T-helper 17 cell (primary cell): Measurements from ENCODE around the gene HEATR5B. TPM values are rescaled to one million over a fixed set of nuclear protein-coding genes. Genes with fewer than 3 reads are reported as not detected.

Experiments
- ATAC-seq: fragments of 150-1000 bp; cut with Tn5 transposase; 2 replicates; pipeline ENCODE4 v1.10.0; 2021; ENCODE audit warnings: mild to moderate bottlenecking, moderate library complexity
- DNase-seq, 3 donors: peaks; one replicate each; pipeline versions ENCODE4 v3.0.0 to v3.0.0-alpha.2; 2020 to 2021
- H3K9me3 ChIP-seq: one replicate; pipeline ENCODE4 v1.7.0; 2013; ENCODE audit warnings: low read length, mild to moderate bottlenecking; ENCODE audit not compliant: control insufficient read depth, poor library complexity, severe bottlenecking
- H3K27ac Mint-ChIP-seq: one replicate; pipeline ENCODE4 v1.8.0; 2022; ENCODE audit warnings: mild to moderate bottlenecking, moderate library complexity, mixed read lengths
- H3K27me3 Mint-ChIP-seq: one replicate; pipeline ENCODE4 v1.8.0; 2022; ENCODE audit warnings: mixed read lengths
- H3K36me3 Mint-ChIP-seq: one replicate; pipeline ENCODE4 v1.8.0; 2022; ENCODE audit warnings: low read depth, mixed read lengths
- H3K4me1 Mint-ChIP-seq: one replicate; pipeline ENCODE4 v1.8.0; 2022; ENCODE audit warnings: mild to moderate bottlenecking, mixed read lengths
- H3K4me3 Mint-ChIP-seq: one replicate; pipeline ENCODE4 v1.8.0; 2022; ENCODE audit warnings: mild to moderate bottlenecking, moderate library complexity, mixed read lengths
- total RNA-seq, 4 donors: library from RNA in 2 of 4; stranded (reverse) in 2 of 4; gene quantifications; one replicate each; pipeline ENCODE4 v1.2.3 and lab custom pipeline; 2022 to 2026

The HEATR5B gene
- total RNA-seq, 2 donors from 2014 or later: 30.0 to 37.6 TPM

DNA sequence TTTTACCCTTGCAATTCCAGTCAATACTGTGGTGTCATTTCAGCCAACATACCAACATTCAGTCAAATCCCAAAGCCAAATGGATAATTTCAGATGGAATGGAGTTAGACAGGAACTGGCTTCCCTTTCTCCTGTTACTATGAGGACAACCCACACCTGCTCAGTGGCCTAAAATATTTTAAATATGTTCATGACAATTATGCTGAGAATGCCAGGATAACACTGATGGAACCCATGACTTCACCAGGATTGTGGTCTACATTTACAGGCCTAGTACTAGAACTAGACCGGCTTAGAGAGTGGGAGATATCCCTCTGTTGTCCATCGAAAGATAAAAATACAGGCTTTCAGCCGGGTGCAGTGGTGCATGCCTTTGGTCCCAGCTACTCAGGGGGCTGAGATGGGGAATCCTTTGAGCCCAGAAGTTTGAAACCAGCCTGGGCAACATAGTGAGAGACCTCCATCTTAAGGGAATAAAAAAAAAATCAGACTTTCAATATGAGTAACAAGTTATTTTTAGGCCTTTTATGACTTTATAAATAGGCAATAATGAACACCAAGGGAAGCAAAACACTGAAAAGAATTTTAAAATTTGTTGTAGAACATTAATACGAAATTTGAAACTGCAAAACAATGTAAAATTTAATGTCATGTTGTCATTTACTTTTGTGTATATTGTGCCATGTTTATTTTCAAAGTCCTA, 14.4 kb upstream of the HEATR5B start:
- peaks cover 12% of the 10 kb centered on the region for H3K36me3 Mint-ChIP-seq
- no peaks in the 10 kb centered on the region for H3K27me3 Mint-ChIP-seq
- DNase-seq: no peak
- no peak overlapping the region for H3K4me3 Mint-ChIP-seq
- no peak overlapping the region for H3K27ac Mint-ChIP-seq
- H3K4me1 Mint-ChIP-seq: no peaks in the 10 kb centered on the region
- ATAC-seq: no peak
- H3K9me3 ChIP-seq: no peaks in the 10 kb centered on the region

DNA sequence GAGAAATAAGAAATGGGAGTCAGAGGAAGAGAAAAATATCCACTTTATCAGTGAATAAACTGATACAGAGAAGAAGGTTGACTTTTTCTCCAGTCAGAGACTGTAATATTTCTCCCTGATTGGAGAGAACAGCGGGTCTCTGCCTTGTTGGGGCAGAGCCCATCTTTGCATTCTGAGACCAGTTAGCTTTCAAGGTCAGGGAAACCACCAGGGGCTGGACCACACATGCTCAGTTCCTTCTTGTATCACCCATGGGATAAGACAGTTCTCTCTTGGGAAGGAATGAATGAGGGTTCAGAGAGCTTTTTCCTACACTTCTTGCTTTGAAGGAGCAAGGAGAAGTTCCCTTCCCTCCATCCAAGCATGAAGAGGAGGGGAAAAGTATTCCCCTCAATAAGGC, 12.4 kb upstream of the HEATR5B start:
- peak overlapping the region; percentile 16 for H3K27ac Mint-ChIP-seq
- H3K9me3 ChIP-seq: no peaks in the 10 kb centered on the region
- DNase-seq (no peak), ATAC-seq (no peak)
- peaks cover 12% of the 10 kb centered on the region for H3K36me3 Mint-ChIP-seq
- H3K4me1 Mint-ChIP-seq: peaks cover 2% of the 10 kb centered on the region
- H3K27me3 Mint-ChIP-seq: no peaks in the 10 kb centered on the region
- H3K4me3 Mint-ChIP-seq: no peak overlapping the region

DNA sequence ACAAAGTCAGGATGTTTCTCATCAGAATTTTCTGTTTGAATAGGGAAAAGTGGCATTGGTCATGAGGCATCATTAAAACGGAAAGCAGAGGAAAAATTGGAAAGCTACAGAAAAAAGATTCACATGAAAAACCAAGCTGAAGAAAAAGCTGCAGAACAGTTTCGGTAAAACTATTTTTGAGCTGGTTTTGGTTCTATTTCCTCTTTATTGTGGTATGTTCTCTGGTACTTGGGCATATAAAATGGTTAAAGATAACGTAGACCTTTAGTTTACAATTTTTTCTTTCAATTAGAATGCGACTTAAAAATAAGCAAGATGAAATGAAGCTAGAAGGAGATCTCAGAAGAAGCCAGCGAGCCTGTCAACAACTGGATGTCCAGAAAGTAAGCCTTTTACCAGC, 7.7 kb upstream of the HEATR5B start:
- Mint-ChIP-seq H3K27me3 (no peaks in the 10 kb centered on the region), H3K36me3 (peaks cover 10% of the 10 kb centered on the region), H3K27ac (no peak overlapping the region), H3K4me1 (peaks cover 11% of the 10 kb centered on the region), H3K4me3 (no peak overlapping the region)
- DNase-seq: no peak
- no peak for ATAC-seq
- H3K9me3 ChIP-seq: no peaks in the 10 kb centered on the region

- H3K36me3 Mint-ChIP-seq: peaks cover 6% of the 10 kb centered on the region
- H3K27me3 Mint-ChIP-seq: no peaks in the 10 kb centered on the region
- H3K4me1 Mint-ChIP-seq: peaks cover 11% of the 10 kb centered on the region
- ATAC-seq: peak; percentile 32
- H3K4me3 Mint-ChIP-seq: no peak overlapping the region
- no peak for DNase-seq
- H3K9me3 ChIP-seq: no peaks in the 10 kb centered on the region
- no peak overlapping the region for H3K27ac Mint-ChIP-seq
These were observed 5.9 kb upstream of the HEATR5B start for GRCh38 chr2:37090019-37090477.

- ATAC-seq: no peak
- Mint-ChIP-seq H3K4me3 (no peak overlapping the region), H3K36me3 (peaks cover 6% of the 10 kb centered on the region), H3K27ac (no peak overlapping the region), H3K27me3 (no peaks in the 10 kb centered on the region), H3K4me1 (peaks cover 37% of the 10 kb centered on the region)
- DNase-seq: no peak
- no peaks in the 10 kb centered on the region for H3K9me3 ChIP-seq
These were observed 1.6 kb upstream of the HEATR5B start for GRCh38 chr2:37085731-37086147.

DNA sequence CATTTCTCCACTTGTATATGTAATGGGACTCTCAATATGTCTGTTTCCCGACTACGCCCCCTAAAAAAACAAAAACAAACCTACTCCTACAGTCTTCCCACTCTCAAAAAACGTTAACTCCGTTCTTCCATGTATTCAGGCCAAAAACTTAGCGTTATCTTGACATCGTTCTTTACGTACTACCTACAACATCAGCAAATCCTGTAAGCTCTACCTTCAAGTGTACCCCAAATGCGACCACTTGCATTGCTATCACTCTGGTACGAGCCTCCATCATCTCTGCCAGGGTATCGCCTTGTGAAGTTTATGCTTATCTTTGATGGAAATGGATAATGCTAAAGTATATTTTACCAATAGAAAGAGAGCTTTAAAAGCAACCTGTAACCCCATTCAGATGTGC, 625 bp upstream of the HEATR5B start:
- no peak overlapping the region for H3K27ac Mint-ChIP-seq
- no peaks in the 10 kb centered on the region for H3K9me3 ChIP-seq
- ATAC-seq: no peak
- no peak for DNase-seq
- peaks cover 46% of the 10 kb centered on the region for H3K4me1 Mint-ChIP-seq
- H3K36me3 Mint-ChIP-seq: peaks cover 6% of the 10 kb centered on the region
- no peak overlapping the region for H3K4me3 Mint-ChIP-seq
- no peaks in the 10 kb centered on the region for H3K27me3 Mint-ChIP-seq

- Mint-ChIP-seq H3K27ac (peak overlapping the region; percentile 97), H3K27me3 (no peaks in the 10 kb centered on the region), H3K36me3 (peaks cover 3% of the 10 kb centered on the region), H3K4me3 (peak overlapping the region; percentile 88), H3K4me1 (peaks cover 47% of the 10 kb centered on the region)
- ATAC-seq (no peak), DNase-seq (no peak)
- no peaks in the 10 kb centered on the region for H3K9me3 ChIP-seq
These were observed 3.5 kb downstream of the HEATR5B start for GRCh38 chr2:37080689-37081088.

DNA sequence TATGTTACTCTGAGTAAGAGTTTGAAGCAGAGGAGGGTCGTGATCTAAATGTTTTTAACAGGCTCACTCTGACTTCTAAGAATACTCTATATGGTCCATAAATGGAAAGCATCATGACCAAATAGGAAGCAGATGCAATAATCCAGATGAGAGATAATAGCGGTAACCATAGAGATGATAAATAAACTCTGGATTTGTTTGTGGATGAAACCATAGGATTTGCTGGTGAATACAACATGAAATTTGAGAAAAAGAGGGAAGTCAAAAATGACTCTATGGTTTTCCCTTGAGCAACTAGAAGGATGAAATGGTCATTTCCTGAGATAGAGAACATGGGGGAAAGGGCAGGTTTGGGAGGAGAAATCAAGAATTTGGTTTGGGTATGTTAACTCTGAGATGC, 3.9 kb downstream of the HEATR5B start:
- ATAC-seq: no peak
- no peaks in the 10 kb centered on the region for H3K9me3 ChIP-seq
- DNase-seq: no peak
- peak overlapping the region; percentile 88 for H3K4me3 Mint-ChIP-seq
- H3K27me3 Mint-ChIP-seq: no peaks in the 10 kb centered on the region
- peak overlapping the region; percentile 97 for H3K27ac Mint-ChIP-seq
- H3K4me1 Mint-ChIP-seq: peaks cover 47% of the 10 kb centered on the region
- peaks cover 3% of the 10 kb centered on the region for H3K36me3 Mint-ChIP-seq

DNA sequence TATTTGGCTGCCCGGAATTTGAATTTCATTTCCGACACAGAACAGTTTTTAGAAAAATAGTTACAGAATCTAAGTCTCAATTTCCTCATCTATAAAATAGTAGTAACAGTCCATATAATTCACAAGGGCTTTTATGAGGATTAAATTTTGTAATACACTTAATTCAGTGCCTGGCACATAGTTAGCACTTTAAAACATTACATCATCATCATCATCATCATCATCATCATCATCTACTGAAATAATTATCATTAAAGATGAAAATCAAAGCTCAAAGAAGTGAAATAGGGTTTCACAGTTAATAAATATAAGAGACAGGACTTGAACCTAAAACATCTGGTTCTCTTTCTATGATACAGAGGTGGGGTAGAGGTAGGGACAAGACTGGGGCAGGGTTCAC, 13.2 kb downstream of the HEATR5B start:
- no peak for DNase-seq

GRCh38 chr2:37068686-37069085, 15.5 kb downstream of the HEATR5B start:
- no peaks in the 10 kb centered on the region for H3K9me3 ChIP-seq
- ATAC-seq (no peak), DNase-seq (no peak)
- no peak overlapping the region for H3K4me3 Mint-ChIP-seq
- peaks cover 10% of the 10 kb centered on the region for H3K4me1 Mint-ChIP-seq
- no peaks in the 10 kb centered on the region for H3K27me3 Mint-ChIP-seq
- peak overlapping the region; percentile 68 for H3K27ac Mint-ChIP-seq
- peaks cover 9% of the 10 kb centered on the region for H3K36me3 Mint-ChIP-seq

More for the DNA sequence above, 13.2 kb downstream of the HEATR5B start:
- Mint-ChIP-seq H3K4me3 (no peak overlapping the region), H3K4me1 (peaks cover 14% of the 10 kb centered on the region), H3K36me3 (peaks cover 11% of the 10 kb centered on the region), H3K27ac (no peak overlapping the region), H3K27me3 (no peaks in the 10 kb centered on the region)
- ATAC-seq: no peak
- H3K9me3 ChIP-seq: no peaks in the 10 kb centered on the region

- Mint-ChIP-seq H3K27ac (no peak overlapping the region), H3K27me3 (no peaks in the 10 kb centered on the region), H3K36me3 (peaks cover 9% of the 10 kb centered on the region), H3K4me1 (peaks cover 9% of the 10 kb centered on the region), H3K4me3 (no peak overlapping the region)
- ATAC-seq: no peak
- no peak for DNase-seq
- no peaks in the 10 kb centered on the region for H3K9me3 ChIP-seq
These were observed 22.4 kb downstream of the HEATR5B start for GRCh38 chr2:37061776-37062175.

DNA sequence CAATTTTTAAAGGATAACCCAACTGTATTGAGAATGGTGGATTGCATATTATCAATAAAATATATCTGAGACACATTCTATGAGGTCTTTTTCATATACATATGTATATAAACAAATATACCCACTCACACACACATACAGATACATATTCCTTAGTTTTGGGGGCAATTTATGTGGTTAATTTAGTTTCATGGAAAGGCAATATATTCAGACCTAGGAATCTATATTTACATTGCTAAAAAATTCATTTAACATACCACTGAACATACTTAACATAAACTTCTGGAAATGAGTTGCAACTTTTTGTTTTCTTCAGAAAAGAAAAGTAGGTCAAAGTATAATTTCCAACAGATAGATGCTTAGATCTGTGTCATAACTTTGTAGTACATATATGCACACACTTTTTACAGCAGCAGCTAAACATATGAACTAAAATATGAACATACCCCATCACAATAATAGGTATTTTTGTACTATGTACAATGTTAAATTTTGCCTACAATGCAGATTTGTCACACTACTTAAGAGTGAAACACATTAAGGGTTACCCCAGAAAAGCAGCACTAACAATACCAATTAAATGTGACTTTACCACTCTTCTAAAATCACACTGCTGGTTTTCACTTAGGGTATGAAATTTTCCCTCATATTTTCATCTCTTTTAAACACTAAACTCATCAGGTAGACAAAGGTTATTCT, 23.0 kb downstream of the HEATR5B start:
- Mint-ChIP-seq H3K27ac (no peak overlapping the region), H3K27me3 (no peaks in the 10 kb centered on the region), H3K4me3 (no peak overlapping the region), H3K36me3 (peaks cover 9% of the 10 kb centered on the region), H3K4me1 (peaks cover 9% of the 10 kb centered on the region)
- H3K9me3 ChIP-seq: no peaks in the 10 kb centered on the region
- ATAC-seq (no peak), DNase-seq (no peak)

GRCh38 chr2:37060446-37060845, 23.7 kb downstream of the HEATR5B start:
- ATAC-seq (no peak), DNase-seq (no peak)
- Mint-ChIP-seq H3K27me3 (no peaks in the 10 kb centered on the region), H3K4me1 (peaks cover 9% of the 10 kb centered on the region), H3K27ac (no peak overlapping the region), H3K36me3 (peaks cover 9% of the 10 kb centered on the region), H3K4me3 (no peak overlapping the region)
- no peaks in the 10 kb centered on the region for H3K9me3 ChIP-seq

GRCh38 chr2:37059841-37060240, 24.3 kb downstream of the HEATR5B start:
- Mint-ChIP-seq H3K27ac (no peak overlapping the region), H3K4me1 (peaks cover 9% of the 10 kb centered on the region), H3K4me3 (no peak overlapping the region), H3K36me3 (peaks cover 9% of the 10 kb centered on the region), H3K27me3 (no peaks in the 10 kb centered on the region)
- no peak for ATAC-seq
- DNase-seq: no peak
- H3K9me3 ChIP-seq: no peaks in the 10 kb centered on the region
